ENCODE measurements around the gene MAGI1. TPM values are rescaled to one million over a fixed set of nuclear protein-coding genes. Genes with fewer than 3 reads are reported as not detected.

MAGI1 gene
- total RNA-seq, 2 donors from 2014 or later = 23.4 to 41.4 TPM

- no peak overlapping the region for H3K4me3 ChIP-seq
- H3K4me1 ChIP-seq = no peaks in the 10 kb centered on the region
- no peaks in the 10 kb centered on the region for H3K36me3 ChIP-seq
- no peak for TF ChIP-seq CTCF (IDR thresholded peaks at IDR 0.05)
- H3K9me3 ChIP-seq = no peaks in the 10 kb centered on the region
- no peak overlapping the region for H3K27ac ChIP-seq
- intact Hi-C loops (cut with DNase I) = no loop called here
- no peak for DNase-seq
- no peak overlapping the region for H3K9ac ChIP-seq (ENCODE audit: low read depth in 2 of 2, low read length in 2 of 2)
- no peaks in the 10 kb centered on the region for H3K27me3 ChIP-seq
Measured at GRCh38 chr3:65587650-65588439, 450.9 kb downstream of the MAGI1 start.

GRCh38 chr3:65584913-65585312, 453.8 kb downstream of the MAGI1 start:
- DNase-seq = no peak
- Histone ChIP-seq H3K27ac (no peak overlapping the region), H3K27me3 (no peaks in the 10 kb centered on the region), H3K4me1 (no peaks in the 10 kb centered on the region), H3K9ac (ENCODE audit: low read depth in 2 of 2, low read length in 2 of 2) (no peak overlapping the region), H3K9me3 (no peaks in the 10 kb centered on the region), H3K4me3 (no peak overlapping the region), H3K36me3 (no peaks in the 10 kb centered on the region)
- intact Hi-C loops (cut with DNase I) = no loop called here
- no peak for TF ChIP-seq CTCF (IDR thresholded peaks at IDR 0.05)

GRCh38 chr3:65584002-65584401, 454.7 kb downstream of the MAGI1 start:
- Histone ChIP-seq H3K27ac (no peak overlapping the region), H3K4me3 (no peak overlapping the region), H3K4me1 (no peaks in the 10 kb centered on the region), H3K27me3 (no peaks in the 10 kb centered on the region), H3K9ac (ENCODE audit: low read depth in 2 of 2, low read length in 2 of 2) (no peak overlapping the region), H3K9me3 (no peaks in the 10 kb centered on the region), H3K36me3 (no peaks in the 10 kb centered on the region)
- no peak for DNase-seq
- intact Hi-C loops (cut with DNase I) = no loop called here
- TF ChIP-seq CTCF (IDR thresholded peaks at IDR 0.05) = no peak

GRCh38 chr3:65583188-65583587, 455.5 kb downstream of the MAGI1 start:
- TF ChIP-seq CTCF (IDR thresholded peaks at IDR 0.05) = no peak
- Histone ChIP-seq H3K36me3 (no peaks in the 10 kb centered on the region), H3K9ac (ENCODE audit: low read depth in 2 of 2, low read length in 2 of 2) (no peak overlapping the region), H3K27me3 (no peaks in the 10 kb centered on the region), H3K4me1 (no peaks in the 10 kb centered on the region), H3K27ac (no peak overlapping the region), H3K4me3 (no peak overlapping the region), H3K9me3 (no peaks in the 10 kb centered on the region)
- DNase-seq = no peak
- intact Hi-C loops (cut with DNase I) = no loop called here

- Histone ChIP-seq H3K36me3 (no peaks in the 10 kb centered on the region), H3K27ac (no peak overlapping the region), H3K27me3 (no peaks in the 10 kb centered on the region), H3K9ac (ENCODE audit: low read depth in 2 of 2, low read length in 2 of 2) (no peak overlapping the region), H3K4me1 (no peaks in the 10 kb centered on the region), H3K9me3 (no peaks in the 10 kb centered on the region), H3K4me3 (no peak overlapping the region)
- intact Hi-C loops (cut with DNase I) = no loop called here
- DNase-seq = no peak
- no peak for TF ChIP-seq CTCF (IDR thresholded peaks at IDR 0.05)
Measured at GRCh38 chr3:65582012-65582717, 456.6 kb downstream of the MAGI1 start.

Measured in colonic mucosa (tissue), 4 donors.